ENCODE measurements around the gene ARL10. TPM values are rescaled to one million over a fixed set of nuclear protein-coding genes. Genes with fewer than 3 reads are reported as not detected.
A peak's percentile ranks its signal among the peaks of the same experiment; 100 is the strongest.

ARL10 gene
- total RNA-seq, 2 experiments from 2014 or later: 5.4 to 7.7 TPM

DNA sequence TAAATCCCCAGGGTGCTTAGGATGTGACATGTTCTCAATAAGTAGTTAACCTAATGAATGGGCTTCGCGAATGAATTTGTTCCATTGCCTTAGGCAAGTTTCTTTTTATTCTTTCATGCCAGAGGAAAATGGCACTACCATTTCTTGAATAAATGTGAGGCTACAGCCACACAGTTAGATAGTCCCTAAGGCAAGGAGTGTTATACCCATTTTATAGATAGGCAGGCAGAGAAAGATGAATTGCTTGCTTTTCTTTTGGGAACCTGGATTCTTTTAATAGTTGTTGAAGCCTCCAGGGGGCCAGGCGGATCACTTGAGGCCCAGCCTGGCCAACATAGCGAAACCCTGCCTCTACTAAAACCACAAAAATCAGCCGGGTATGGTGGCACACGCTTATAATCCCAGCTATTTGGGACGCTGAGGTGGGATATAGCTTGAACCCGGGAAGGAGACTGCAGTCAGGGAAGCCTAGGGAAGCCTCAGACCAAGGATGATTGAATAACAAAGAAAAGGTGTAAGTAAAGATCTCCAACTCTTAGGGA lies 22.2 kb downstream of the ARL10 start:
- no peak for DNase-seq
- Mint-ChIP-seq H3K4me3 (peak overlapping the region; percentile 95), H3K4me1 (peaks cover 39% of the 10 kb centered on the region), H3K27ac (peak overlapping the region; percentile 98), H3K9me3 (no peaks in the 10 kb centered on the region), H3K36me3 (ENCODE audit: low read depth) (peaks cover 56% of the 10 kb centered on the region), H3K27me3 (no peaks in the 10 kb centered on the region)
- ChIA-PET POLR2A (no interaction called here), CTCF (no interaction called here)

DNA sequence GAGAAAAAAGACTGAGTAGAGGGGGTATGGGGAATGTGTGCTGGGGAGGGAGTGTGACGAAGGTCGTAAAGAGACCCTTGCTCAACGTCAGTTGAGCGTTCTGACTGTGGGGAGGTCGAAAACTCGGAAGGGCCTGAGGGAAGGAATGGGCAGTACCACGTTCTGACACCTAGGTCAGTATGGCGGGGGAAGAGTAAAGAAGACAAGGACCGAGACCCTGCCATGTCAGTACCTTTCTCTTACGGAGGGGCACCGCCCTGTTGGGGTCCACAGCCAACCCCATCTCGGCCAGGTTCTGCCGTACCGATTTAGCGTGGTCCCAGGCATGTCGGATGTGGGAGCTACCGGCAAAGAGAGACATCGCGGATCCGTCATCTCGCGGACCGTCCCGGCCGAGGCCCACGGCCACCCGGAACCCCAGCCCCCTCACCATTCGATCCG lies 22.7 kb downstream of the ARL10 start:
- Mint-ChIP-seq H3K4me1 (peaks cover 39% of the 10 kb centered on the region), H3K27me3 (no peaks in the 10 kb centered on the region), H3K4me3 (peak overlapping the region; percentile 95), H3K27ac (peak overlapping the region; percentile 98), H3K9me3 (no peaks in the 10 kb centered on the region), H3K36me3 (ENCODE audit: low read depth) (peaks cover 55% of the 10 kb centered on the region)
- ChIA-PET POLR2A (no interaction called here), CTCF (no interaction called here)
- DNase-seq: no peak

DNA sequence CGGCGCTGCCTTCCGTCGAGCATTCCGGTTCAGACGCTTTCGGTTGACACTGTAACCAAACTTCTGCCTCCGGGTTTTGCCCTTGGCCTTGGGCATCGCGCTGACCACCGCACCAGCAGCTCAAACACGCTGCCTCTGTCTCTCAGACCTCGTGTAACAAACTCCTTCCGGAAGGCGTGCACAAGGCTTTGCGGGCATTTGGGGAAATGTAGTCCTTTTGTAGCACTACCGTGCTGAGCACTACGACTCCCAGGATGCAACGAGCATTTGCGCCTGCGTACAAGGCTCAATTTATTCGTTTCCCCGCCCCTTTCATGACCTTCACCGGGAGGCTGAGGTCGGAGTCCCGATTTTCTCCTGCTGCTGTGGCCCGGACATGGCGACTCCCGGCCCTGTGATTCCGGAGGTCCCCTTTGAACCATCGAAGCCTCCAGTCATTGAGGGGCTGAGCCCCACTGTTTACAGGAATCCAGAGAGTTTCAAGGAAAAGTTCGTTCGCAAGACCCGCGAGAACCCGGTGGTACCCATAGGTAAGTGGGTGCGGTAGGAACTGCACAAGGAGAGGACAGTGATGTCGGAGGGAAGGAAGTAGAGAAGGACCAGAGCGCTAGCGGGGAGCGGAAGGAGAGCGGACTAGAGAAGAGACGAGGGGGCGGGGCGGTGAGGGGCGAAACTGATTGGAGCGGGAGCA lies 23.3 kb downstream of the ARL10 start, which contains the start of the genes HIGD2A and NOP16:
TSS of gene HIGD2A (plus strand) at position 308 of the 691 bp plus-strand sequence. CDS start at position 377, 69 bp downstream.
TSS of gene NOP16 (minus strand) at position 155 of the 691 bp plus-strand sequence. CDS start at position 96, 59 bp downstream.
- Mint-ChIP-seq H3K27ac (peak within 1 kb of the TSS; percentile 98), H3K27me3 (no peaks in the 10 kb centered on the region), H3K4me1 (peaks cover 39% of the 10 kb centered on the region), H3K9me3 (no peaks in the 10 kb centered on the region), H3K4me3 (peak within 1 kb of the TSS; percentile 95), H3K36me3 (ENCODE audit: low read depth) (peaks cover 52% of the 10 kb centered on the region)
- ChIA-PET CTCF (no interaction called here), POLR2A (no interaction called here)
- peak; percentile 100 for DNase-seq

DNA sequence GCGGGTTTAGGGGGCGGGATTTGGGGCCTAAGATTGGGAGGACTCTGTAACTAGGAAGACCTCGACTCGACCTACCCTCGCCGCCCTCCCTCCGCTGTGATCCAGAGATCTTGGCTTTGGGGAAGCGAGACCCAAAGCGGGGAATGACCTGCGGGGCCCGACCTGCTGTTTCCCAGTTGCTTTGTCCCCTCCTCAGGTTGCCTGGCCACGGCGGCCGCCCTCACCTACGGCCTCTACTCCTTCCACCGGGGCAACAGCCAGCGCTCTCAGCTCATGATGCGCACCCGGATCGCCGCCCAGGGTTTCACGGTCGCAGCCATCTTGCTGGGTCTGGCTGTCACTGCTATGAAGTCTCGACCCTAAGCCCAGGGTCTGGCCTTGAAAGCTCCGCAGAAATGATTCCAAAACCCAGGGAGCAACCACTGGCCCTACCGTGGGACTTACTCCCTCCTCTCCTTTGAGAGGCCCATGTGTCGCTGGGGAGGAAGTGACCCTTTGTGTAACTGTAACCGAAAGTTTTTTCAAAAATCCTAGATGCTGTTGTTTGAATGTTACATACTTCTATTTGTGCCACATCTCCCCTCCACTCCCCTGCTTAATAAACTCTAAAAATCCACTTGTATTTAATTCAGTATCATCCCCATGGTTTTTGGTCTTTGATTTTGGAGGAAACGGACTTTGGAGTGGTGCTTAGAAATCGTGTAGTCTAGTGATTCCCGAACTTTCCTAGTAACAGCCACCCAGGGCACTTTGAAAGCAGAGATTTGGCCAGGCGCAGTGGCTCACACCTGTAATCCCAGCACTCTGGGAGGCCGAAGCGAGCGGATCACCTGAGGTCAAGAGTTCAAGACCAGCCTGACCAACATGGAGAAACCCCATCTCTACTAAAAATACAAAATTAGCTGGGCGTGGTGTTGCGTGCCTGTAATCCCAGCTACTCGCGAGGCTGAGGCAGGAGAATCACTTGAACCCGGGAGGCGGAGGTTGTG lies 24.1 kb downstream of the ARL10 start:
- ChIA-PET CTCF (interaction anchor here (0.7 to 1.1 kb wide), 2 partner anchors 58 to 1054 kb away, joined by 3 to 8 read pairs; no protein-coding TSS in a partner anchor), POLR2A (interaction anchor here (0.7 kb wide), 1 partner anchor 35 kb away, joined by 4 read pairs; no protein-coding TSS in a partner anchor)
- Mint-ChIP-seq H3K9me3 (no peaks in the 10 kb centered on the region), H3K4me3 (peak overlapping the region; percentile 95), H3K27me3 (no peaks in the 10 kb centered on the region), H3K4me1 (peaks cover 39% of the 10 kb centered on the region), H3K27ac (peak overlapping the region; percentile 98), H3K36me3 (ENCODE audit: low read depth) (peaks cover 44% of the 10 kb centered on the region)
- DNase-seq: no peak

DNA sequence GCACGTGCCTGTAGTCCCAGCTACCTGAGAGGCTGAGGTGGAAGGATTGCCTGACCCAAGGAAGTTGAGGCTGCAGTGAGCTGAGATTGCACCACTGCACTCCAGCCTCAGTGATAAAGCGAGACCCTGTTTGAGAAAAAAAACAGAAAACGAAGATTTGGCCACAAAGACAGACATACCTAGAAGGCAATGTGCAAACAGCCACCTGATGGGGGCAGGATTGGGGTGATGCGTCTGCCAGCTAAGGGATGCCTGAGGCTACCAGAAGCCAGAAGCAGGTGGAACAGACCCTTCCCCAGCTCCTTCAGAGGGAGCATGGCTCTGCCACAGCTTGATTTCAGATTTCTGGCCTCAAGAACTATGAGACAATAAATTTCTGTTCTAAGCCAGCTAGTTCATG lies 26.2 kb downstream of the ARL10 start:
- Mint-ChIP-seq H3K27me3 (no peaks in the 10 kb centered on the region), H3K9me3 (no peaks in the 10 kb centered on the region), H3K27ac (no peak overlapping the region), H3K36me3 (ENCODE audit: low read depth) (peaks cover 28% of the 10 kb centered on the region), H3K4me1 (peaks cover 28% of the 10 kb centered on the region), H3K4me3 (no peak overlapping the region)
- POLR2A ChIA-PET: no interaction called here
- CTCF ChIA-PET: interaction anchor here (1.1 to 1.5 kb wide), 2 partner anchors 31 to 56 kb away, joined by 3 to 5 read pairs; no protein-coding TSS in a partner anchor
- DNase-seq: no peak

DNA sequence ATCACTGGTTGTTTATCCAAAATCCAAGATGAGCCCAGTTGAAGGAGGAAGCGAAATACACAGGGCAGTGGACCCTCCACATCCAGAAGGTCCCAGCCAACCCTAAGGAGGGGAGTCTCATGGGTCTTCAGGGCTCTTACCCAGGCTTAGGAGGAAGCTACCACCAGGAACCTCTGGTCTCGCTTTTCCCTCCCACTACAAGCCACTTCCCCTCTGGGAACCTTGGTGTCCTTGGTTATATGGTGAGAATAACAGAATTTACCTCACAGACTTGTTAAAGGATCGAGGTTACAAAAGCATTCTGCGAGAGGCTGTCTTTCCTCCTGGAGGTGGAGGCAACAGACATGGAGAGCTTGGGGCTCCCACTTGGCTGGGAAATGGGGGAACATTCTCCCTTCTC lies 26.7 kb downstream of the ARL10 start:
- no peak overlapping the region for H3K4me3 Mint-ChIP-seq
- ChIA-PET CTCF (interaction anchor here (1.1 to 1.5 kb wide), 2 partner anchors 32 to 56 kb away, joined by 3 to 5 read pairs; no protein-coding TSS in a partner anchor), POLR2A (no interaction called here)
- no peaks in the 10 kb centered on the region for H3K9me3 Mint-ChIP-seq
- no peak for DNase-seq
- peaks cover 23% of the 10 kb centered on the region for H3K4me1 Mint-ChIP-seq
- no peaks in the 10 kb centered on the region for H3K27me3 Mint-ChIP-seq
- no peak overlapping the region for H3K27ac Mint-ChIP-seq
- peaks cover 25% of the 10 kb centered on the region for H3K36me3 Mint-ChIP-seq (ENCODE audit: low read depth)

DNA sequence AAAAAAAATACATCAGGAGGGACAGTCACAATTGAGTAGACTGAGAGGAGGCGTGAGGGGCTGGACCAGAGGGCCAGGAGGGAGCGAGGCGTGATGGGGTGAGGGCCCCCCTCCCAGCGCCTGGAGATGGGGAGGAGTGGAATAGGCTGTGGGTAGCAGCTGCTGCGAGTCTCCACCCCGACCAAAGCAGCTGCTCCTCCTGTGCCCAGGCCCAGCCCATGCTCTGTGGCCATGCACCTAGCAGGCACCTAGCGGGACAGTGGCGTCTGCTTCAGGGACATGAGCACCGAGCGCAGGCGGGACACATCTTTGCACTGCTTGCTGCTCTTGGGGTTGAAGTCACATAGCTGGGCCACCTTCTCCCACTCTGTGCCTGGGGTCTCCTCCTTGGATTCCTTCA lies 27.2 kb downstream of the ARL10 start:
- H3K4me3 Mint-ChIP-seq: no peak overlapping the region
- DNase-seq: no peak
- CTCF ChIA-PET: interaction anchor here (1.5 to 2.1 kb wide), 2 partner anchors 14 to 55 kb away, joined by 5 to 8 read pairs; no protein-coding TSS in a partner anchor
- no peaks in the 10 kb centered on the region for H3K9me3 Mint-ChIP-seq
- POLR2A ChIA-PET: no interaction called here
- H3K27me3 Mint-ChIP-seq: no peaks in the 10 kb centered on the region
- H3K36me3 Mint-ChIP-seq (ENCODE audit: low read depth): peaks cover 25% of the 10 kb centered on the region
- H3K4me1 Mint-ChIP-seq: peaks cover 18% of the 10 kb centered on the region
- H3K27ac Mint-ChIP-seq: no peak overlapping the region

DNA sequence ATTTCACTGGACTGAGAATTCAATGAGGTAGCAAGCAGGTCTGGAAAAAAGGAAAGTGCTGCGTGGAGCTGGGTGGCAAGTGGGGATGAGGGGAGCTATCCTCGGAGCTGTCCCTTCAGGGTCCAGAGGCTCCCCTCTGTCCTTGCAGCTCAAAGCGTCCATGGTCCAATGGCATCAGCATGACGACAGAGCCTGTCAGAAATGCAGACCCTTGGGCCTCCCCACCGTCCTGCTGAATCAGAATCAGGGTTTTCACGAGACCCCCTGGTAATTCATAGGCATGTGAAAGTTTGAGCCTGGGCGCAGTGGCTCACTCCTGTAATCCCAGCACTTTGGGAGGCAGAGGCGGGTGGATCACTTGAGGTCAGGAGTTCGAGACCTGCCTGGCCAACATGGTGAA lies 28.8 kb downstream of the ARL10 start:
- peaks cover 14% of the 10 kb centered on the region for H3K4me1 Mint-ChIP-seq
- peaks cover 25% of the 10 kb centered on the region for H3K36me3 Mint-ChIP-seq (ENCODE audit: low read depth)
- H3K4me3 Mint-ChIP-seq: no peak overlapping the region
- ChIA-PET CTCF (interaction anchor here (1.0 to 2.1 kb wide), 2 partner anchors 12 to 54 kb away, joined by 3 to 8 read pairs; partner anchors contain the start of gene FAF2), POLR2A (no interaction called here)
- H3K27ac Mint-ChIP-seq: no peak overlapping the region
- H3K27me3 Mint-ChIP-seq: no peaks in the 10 kb centered on the region
- DNase-seq: no peak
- no peaks in the 10 kb centered on the region for H3K9me3 Mint-ChIP-seq

DNA sequence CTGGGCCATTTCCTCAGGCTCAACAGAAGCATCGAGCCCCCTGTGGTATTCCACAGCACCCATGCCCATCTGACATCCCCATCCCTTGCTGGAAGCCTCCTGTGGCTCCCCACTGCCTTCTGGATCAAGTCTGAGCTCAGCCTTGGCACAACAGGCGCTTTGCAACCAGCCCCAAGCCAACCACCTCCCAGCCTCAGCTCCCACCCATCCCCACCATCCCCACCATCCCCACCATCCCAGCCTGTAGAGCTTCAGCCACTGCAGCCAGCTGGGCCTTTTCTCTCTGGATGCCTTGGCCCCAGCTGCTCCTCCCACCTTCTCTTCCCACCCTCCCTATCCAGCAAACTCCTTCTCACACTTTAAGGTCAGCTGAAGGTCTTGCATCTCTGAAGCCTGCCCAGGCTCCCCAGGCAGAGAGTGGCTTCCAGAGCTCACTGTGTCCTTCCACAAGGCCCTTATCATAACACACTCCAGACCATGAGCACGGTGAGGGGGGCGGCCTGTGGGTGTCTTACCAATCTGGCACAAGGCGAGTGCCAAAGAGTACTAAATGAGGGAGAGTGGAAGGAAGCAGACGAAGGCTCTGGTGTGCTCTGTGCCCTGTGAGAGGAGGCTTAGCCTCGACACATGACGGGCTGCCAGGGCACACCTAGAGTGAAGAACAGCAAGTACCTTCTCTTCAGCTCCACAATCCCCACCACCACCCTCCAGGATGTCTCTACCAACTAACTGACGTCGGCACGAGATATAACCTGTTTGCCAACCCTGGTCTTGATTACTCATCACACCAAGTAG lies 29.8 kb downstream of the ARL10 start:
- H3K27ac Mint-ChIP-seq: peak overlapping the region; percentile 60
- no peaks in the 10 kb centered on the region for H3K9me3 Mint-ChIP-seq
- ChIA-PET POLR2A (interaction anchor here (0.6 kb wide), 1 partner anchor 1707 kb away, joined by 3 read pairs; no protein-coding TSS in a partner anchor), CTCF (interaction anchor here (1.0 kb wide), 2 partner anchors 34 to 54 kb away, joined by 3 read pairs; partner anchors contain the start of gene FAF2)
- DNase-seq: no peak
- H3K4me3 Mint-ChIP-seq: no peak overlapping the region
- H3K4me1 Mint-ChIP-seq: peaks cover 8% of the 10 kb centered on the region
- peaks cover 21% of the 10 kb centered on the region for H3K36me3 Mint-ChIP-seq (ENCODE audit: low read depth)
- no peaks in the 10 kb centered on the region for H3K27me3 Mint-ChIP-seq

DNA sequence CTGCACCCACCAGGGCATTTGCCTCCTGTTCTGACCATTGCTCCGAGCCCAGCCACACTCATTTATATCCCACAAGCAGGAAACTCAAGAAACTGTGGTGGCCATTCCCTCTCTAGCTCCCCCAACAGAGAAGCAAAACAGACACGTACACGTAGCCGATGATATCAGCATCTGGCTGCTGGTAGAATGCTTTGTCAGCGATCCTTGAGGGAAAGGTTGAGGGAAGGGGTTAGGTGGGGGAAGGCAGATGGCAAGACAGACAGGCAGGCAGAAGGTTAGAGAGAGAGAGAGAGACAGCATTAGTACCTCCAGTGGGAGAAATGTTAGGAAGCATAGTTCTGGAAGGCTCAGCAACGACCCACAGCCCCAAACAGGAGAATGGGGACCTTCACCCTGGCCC lies 31.0 kb downstream of the ARL10 start:
- no peak overlapping the region for H3K4me3 Mint-ChIP-seq
- ChIA-PET POLR2A (no interaction called here), CTCF (no interaction called here)
- H3K4me1 Mint-ChIP-seq: peaks cover 4% of the 10 kb centered on the region
- H3K36me3 Mint-ChIP-seq (ENCODE audit: low read depth): peaks cover 9% of the 10 kb centered on the region
- H3K27ac Mint-ChIP-seq: no peak overlapping the region
- DNase-seq: no peak
- no peaks in the 10 kb centered on the region for H3K27me3 Mint-ChIP-seq
- no peaks in the 10 kb centered on the region for H3K9me3 Mint-ChIP-seq

DNA sequence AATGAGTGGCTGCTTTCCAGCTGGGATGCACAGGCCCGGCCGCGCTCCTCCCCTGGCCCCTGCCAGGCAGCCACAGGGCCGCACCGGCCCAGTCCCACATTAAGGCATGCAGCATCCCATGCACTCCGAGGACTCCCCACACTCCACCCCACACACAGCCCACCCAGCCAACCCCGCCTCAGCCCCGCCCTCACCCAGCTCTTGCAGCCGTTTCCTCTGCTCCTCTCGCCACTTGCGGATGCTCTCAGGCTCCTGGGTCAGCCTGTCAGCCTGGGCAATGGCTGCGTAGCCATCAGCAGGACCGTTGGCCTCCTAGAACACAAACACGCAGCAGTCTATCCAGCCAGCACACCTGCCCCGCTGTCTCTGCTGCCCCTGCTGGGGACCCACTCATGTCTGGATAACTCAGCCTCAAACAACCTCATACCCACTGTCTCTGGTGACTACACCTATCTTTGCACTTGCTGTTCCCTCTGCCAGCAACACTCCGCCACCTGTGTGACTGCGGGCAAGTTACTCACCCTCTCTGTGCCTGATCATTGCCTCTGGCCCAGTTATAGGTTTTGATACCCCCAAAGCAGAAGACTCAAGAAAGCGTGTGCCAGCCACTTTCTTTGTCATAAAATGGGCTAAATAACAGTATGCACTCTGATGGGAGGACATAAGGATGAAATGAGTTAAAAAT lies 32.6 kb downstream of the ARL10 start:
- no peaks in the 10 kb centered on the region for H3K4me1 Mint-ChIP-seq
- H3K36me3 Mint-ChIP-seq (ENCODE audit: low read depth): peaks cover 4% of the 10 kb centered on the region
- no peaks in the 10 kb centered on the region for H3K27me3 Mint-ChIP-seq
- no peak for DNase-seq
- ChIA-PET CTCF (no interaction called here), POLR2A (no interaction called here)
- H3K27ac Mint-ChIP-seq: no peak overlapping the region
- no peaks in the 10 kb centered on the region for H3K9me3 Mint-ChIP-seq
- H3K4me3 Mint-ChIP-seq: no peak overlapping the region

Data from activated CD4-positive, alpha-beta T cell treated with anti-CD3 and anti-CD28 coated beads, Interleukin-2, amount 10 ng/mL, durations not matched to agents 7 days and 5 days (primary cell).